HG02970 (cell line): ENCODE data around the gene ICAM3.

Experiments used
- ATAC-seq: cut with Tn5 transposase; IDR thresholded peaks from one replicate; pipeline ENCODE4 v1.9.1; 2021; ENCODE audit warnings: mild to moderate bottlenecking, moderate library complexity, moderate number of reproducible peaks; ENCODE audit not compliant: unreplicated experiment, low FRiP score

Gene ICAM3

DNA sequence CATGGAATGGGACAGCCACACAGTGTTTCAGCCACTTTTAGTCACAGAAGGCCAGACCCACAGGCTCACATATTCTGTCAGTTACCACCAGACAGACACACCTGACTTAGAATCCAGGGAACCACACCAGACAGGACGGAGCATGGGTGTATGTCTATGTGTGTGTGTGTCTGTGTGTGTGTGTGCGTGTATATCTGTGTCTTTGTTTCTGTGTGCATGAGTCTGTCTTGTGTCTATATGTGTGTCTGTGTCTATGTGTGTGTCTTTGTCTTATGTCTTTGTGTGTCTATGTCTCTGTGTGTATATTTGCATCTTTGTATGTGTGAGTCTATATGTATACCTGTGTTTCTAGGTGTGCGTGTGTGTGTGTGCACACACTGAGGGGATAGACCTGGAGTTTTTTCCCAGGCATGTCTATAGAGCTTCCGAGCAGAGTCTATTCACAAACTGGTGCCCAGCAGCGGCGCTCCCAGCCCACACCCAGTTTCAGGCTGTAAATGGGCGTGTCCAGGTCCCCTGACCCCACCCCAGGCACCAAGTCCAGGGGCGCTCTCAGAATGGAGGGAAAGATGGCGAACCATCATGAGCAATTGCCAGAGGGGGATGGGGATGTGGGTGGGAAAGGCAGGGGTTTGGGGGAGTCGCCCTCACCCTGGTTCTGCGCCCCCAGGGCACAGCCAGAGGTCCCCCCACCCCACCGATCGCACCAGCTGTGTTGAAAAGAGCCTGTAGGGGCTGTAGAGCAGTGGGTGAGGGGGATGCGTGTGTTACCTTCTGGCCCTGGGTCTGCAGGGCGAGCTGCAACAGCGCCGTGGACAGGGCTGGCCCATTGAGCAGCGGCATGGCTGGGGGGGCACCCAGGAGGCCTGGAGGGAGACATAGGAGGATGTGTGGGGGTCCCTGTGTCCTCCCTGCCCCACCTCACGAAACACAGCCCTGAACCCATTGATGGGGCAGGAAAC is 17.3 kb downstream of the ICAM3 start:
- ATAC-seq: no peak

DNA sequence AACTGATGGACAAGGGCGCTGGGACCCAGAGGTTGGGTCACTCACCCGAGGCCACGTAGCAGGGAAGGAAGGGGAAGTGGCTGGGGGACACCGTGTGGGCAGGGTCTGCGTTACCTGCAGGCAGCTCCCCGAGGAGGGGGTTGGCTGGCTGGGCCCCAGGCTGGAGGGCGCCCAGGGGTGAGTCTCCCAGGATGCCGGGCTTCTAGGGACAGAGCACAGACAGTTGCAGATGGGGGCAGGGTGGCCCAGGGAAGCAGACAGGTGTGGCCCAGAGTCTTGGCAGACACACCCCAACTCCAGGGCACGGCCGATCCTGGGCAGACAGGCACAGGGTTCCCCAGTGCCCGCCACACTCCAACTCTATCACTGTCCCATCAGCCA is 18.0 kb downstream of the ICAM3 start:
- no peak for ATAC-seq

GRCh38 chr19:10320602-10321416 is 18.6 kb downstream of the ICAM3 start:
- no peak for ATAC-seq

- no peak for ATAC-seq
These were observed 20.4 kb downstream of the ICAM3 start for GRCh38 chr19:10318807-10319682.

- no peak for ATAC-seq
These were observed 21.5 kb downstream of the ICAM3 start for GRCh38 chr19:10317857-10318462.

- ATAC-seq: no peak
These were observed 22.2 kb downstream of the ICAM3 start for GRCh38 chr19:10317045-10317856.

- no peak for ATAC-seq
These were observed 23.0 kb downstream of the ICAM3 start for GRCh38 chr19:10316229-10317044.

- ATAC-seq: peak; percentile 81
These were observed 23.8 kb downstream of the ICAM3 start, which contains the start of gene FDX2 for GRCh38 chr19:10315335-10316214. Gene FDX2 (minus strand): TSS chr19:10316015. CDS start chr19:10315996, 19 bp downstream.

DNA sequence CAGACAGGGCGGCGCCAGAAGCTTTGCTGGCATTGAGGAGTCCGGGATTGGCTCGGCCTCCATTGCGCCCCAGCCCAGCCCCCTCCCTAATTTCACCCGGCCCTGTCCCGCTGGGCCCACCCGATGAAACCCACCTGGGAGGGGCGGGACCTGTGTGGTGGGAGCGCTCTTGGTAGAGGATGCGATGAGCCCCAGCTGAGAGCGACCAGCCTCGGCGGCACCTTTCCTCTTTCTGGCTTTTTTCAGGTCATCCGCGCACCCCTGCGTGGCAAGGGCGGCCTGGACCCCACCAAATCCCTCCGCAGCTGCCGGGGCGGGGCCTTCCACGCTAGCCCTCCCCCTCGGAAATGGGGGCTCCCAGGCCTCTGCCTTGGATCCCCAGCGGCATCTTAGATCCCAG is 30.0 kb downstream of the ICAM3 start, which contains the start of gene ZGLP1:
TSS of gene ZGLP1 (minus strand) at position 393 of the 400 bp plus-strand sequence.
- ATAC-seq: no peak

- ATAC-seq: no peak
These were observed 33.1 kb downstream of the ICAM3 start for GRCh38 chr19:10306327-10306726.

GRCh38 chr19:10305139-10305806 is 34.2 kb downstream of the ICAM3 start:
- no peak for ATAC-seq

DNA sequence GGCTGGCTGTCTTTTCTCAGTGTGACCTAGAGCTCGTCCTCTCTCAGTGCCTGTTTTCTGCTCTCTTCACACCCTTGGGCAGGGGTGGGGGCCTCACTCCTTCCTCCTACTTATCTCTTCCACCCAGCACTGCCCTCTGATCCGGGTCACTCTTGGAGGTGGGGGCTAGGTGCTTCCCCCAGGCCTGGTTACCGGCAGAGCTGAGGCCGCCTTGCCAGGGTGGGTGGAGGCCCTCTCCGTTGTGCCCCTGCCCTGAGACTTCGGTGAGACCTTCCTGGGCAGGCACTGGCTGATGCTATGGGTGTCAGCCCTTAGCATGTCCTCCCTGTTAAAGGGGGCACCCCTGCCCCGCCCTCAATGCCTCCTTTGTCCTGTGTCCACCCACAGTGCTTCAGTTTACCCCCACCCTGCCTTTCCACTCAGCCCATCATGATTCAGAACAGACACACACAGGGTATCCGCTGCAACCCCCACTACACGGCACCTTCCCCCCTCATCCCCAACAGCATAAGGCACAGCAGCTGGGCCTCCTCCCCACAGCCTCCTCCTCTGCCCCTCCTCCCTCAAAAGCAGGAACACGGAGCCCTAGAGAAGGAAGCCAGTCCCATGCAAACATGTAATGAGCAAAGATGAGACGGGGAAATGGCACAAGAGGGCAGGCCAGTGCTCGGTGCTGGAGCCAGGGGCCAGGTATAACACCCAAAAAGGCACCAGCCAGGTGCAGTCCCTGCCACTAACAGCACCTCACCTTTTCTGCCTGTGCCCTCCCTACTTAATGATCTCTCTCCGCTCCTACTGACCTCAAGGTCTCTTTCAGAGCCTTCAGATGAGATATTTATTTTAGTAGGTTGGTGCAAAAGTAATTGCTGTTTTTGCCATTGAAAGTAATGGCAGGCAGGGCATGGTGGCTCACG is 39.6 kb downstream of the ICAM3 start:
- ATAC-seq: no peak

GRCh38 chr19:10295847-10296591 is 43.4 kb downstream of the ICAM3 start:
- no peak for ATAC-seq

DNA sequence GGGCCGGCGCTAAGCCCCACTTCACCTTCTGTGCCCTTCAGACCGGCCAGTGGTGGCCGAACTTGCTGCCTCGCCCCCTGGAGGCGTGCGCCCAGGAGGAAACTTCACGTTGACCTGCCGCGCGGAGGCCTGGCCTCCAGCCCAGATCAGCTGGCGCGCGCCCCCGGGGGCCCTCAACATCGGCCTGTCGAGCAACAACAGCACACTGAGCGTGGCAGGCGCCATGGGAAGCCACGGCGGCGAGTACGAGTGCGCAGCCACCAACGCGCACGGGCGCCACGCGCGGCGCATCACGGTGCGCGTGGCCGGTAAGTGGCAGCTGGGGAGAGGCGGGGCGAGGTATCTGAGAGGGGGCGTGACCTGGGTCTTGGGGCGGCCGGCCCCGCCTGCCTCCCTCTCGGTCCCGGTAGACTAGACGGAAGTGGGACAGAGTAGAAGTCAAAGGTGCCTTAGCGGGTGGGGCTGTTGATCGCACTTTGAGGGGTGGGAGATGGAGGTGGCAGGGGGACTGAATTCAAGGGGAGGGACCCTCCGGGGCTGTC is 44.0 kb downstream of the ICAM3 start:
- ATAC-seq: no peak

GRCh38 chr19:10294368-10294697 is 45.1 kb downstream of the ICAM3 start:
- ATAC-seq: no peak
